ENCODE measurements around the gene CKAP2.
"Not testable (repeated sequence)": the region's sequence is repeated elsewhere in the genome, so short reads cannot be mapped to it uniquely, and the experiment has no call there.

GRCh38 chr13:52505843-52506242 lies 50.6 kb downstream of the CKAP2 start:
- TF ChIP-seq, protein P1, sequence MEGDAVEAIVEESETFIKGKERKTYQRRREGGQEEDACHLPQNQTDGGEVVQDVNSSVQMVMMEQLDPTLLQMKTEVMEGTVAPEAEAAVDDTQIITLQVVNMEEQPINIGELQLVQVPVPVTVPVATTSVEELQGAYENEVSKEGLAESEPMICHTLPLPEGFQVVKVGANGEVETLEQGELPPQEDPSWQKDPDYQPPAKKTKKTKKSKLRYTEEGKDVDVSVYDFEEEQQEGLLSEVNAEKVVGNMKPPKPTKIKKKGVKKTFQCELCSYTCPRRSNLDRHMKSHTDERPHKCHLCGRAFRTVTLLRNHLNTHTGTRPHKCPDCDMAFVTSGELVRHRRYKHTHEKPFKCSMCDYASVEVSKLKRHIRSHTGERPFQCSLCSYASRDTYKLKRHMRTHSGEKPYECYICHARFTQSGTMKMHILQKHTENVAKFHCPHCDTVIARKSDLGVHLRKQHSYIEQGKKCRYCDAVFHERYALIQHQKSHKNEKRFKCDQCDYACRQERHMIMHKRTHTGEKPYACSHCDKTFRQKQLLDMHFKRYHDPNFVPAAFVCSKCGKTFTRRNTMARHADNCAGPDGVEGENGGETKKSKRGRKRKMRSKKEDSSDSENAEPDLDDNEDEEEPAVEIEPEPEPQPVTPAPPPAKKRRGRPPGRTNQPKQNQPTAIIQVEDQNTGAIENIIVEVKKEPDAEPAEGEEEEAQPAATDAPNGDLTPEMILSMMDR (conservative IDR thresholded peaks at IDR 0.05; ENCODE audit: low read length), result not testable (repeated sequence)
- not testable (repeated sequence) for TF ChIP-seq EZH2phosphoT487 (IDR thresholded peaks at IDR 0.05; ENCODE audit: borderline replicate concordance, low read depth, low read length)

All from OCI-LY7 (cell line).